ENCODE data around the gene INO80B. TPM values are rescaled to one million over a fixed set of nuclear protein-coding genes. Genes with fewer than 3 reads are reported as not detected.
A peak's percentile ranks its signal among the peaks of the same experiment; 100 is the strongest.

Gene INO80B
- total RNA-seq, 1 experiment from 2014 or later, result 42.1 TPM

- intact Hi-C loops (cut with micrococcal nuclease; ENCODE audit: unreplicated experiment), result no loop called here
- Mint-ChIP-seq H3K4me1 (ENCODE audit: low read depth, unreplicated experiment) (peaks cover 17% of the 10 kb centered on the region), H3K36me3 (ENCODE audit: insufficient read depth, unreplicated experiment) (peaks cover 8% of the 10 kb centered on the region), H3K4me3 (ENCODE audit: low read depth, unreplicated experiment) (peak overlapping the region; percentile 70), H3K27me3 (ENCODE audit: unreplicated experiment) (peaks cover 28% of the 10 kb centered on the region), H3K9me3 (ENCODE audit: low read depth, unreplicated experiment) (no peaks in the 10 kb centered on the region), H3K27ac (ENCODE audit: unreplicated experiment) (peak overlapping the region; percentile 76)
- CTCF ChIA-PET, result no interaction called here
- TF ChIP-seq, protein P1, sequence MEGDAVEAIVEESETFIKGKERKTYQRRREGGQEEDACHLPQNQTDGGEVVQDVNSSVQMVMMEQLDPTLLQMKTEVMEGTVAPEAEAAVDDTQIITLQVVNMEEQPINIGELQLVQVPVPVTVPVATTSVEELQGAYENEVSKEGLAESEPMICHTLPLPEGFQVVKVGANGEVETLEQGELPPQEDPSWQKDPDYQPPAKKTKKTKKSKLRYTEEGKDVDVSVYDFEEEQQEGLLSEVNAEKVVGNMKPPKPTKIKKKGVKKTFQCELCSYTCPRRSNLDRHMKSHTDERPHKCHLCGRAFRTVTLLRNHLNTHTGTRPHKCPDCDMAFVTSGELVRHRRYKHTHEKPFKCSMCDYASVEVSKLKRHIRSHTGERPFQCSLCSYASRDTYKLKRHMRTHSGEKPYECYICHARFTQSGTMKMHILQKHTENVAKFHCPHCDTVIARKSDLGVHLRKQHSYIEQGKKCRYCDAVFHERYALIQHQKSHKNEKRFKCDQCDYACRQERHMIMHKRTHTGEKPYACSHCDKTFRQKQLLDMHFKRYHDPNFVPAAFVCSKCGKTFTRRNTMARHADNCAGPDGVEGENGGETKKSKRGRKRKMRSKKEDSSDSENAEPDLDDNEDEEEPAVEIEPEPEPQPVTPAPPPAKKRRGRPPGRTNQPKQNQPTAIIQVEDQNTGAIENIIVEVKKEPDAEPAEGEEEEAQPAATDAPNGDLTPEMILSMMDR (IDR thresholded peaks at IDR 0.05; ENCODE audit: unreplicated experiment), result no peak
- BruUV-seq (replicated peaks), result no TSS peak
- no peak for DNase-seq
Observed at GRCh38 chr2:74414441-74414840, 40.4 kb upstream of the INO80B start.

DNA sequence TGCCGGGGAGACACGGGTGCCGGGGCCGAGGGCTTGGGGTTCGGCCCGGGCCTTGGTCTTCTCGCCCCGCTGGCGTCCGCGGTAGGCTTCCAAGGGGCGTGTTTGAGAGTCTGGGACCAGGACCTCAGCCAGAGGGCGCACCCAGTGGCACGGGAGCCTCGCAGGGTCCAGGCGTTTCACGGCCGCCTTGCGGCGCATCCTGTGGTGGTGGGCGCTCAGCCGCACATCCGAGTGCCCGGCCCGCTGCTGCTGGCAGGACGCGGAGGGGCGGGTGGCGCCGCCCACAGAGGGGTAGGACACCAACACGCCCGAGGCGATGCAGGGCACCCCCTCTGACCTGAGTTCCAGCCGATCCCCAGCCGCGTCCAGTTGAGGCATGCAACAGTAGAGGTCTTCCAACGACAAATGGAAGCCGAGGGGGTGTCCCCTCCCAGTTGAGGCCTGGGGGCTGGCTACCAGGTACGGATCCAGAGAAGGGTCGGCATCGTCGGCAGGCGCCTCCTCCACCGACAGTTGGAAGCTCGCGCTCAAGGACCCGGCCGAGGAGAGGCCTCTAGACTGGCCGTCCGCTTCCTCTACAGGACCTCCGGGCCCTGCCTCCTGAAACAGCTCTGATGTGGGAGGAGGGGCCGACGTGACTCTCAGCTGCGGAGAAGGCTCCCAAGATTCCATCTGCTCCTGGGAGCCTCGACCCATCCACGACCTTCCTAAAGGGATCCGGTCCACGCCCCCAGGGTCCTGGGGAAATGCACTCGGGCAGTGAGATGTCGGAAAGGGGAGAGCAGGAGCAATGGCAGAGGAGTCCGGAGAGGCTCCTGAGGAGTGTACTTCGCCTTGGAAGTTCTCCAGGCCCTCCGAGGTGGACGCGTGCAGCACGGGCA is 39.8 kb upstream of the INO80B start:
- intact Hi-C loops (cut with micrococcal nuclease; ENCODE audit: unreplicated experiment), result no loop called here
- BruUV-seq (replicated peaks), result no TSS peak
- peaks cover 8% of the 10 kb centered on the region for H3K36me3 Mint-ChIP-seq (ENCODE audit: insufficient read depth, unreplicated experiment)
- H3K9me3 Mint-ChIP-seq (ENCODE audit: low read depth, unreplicated experiment), result no peaks in the 10 kb centered on the region
- peaks cover 19% of the 10 kb centered on the region for H3K4me1 Mint-ChIP-seq (ENCODE audit: low read depth, unreplicated experiment)
- peaks cover 28% of the 10 kb centered on the region for H3K27me3 Mint-ChIP-seq (ENCODE audit: unreplicated experiment)
- DNase-seq, result peak; percentile 56
- TF ChIP-seq, protein P1 (IDR thresholded peaks at IDR 0.05; ENCODE audit: unreplicated experiment), result no peak
- peak overlapping the region; percentile 76 for H3K27ac Mint-ChIP-seq (ENCODE audit: unreplicated experiment)
- H3K4me3 Mint-ChIP-seq (ENCODE audit: low read depth, unreplicated experiment), result peak overlapping the region; percentile 70
- CTCF ChIA-PET, result no interaction called here

- no peaks in the 10 kb centered on the region for H3K9me3 Mint-ChIP-seq (ENCODE audit: low read depth, unreplicated experiment)
- H3K27me3 Mint-ChIP-seq (ENCODE audit: unreplicated experiment), result peaks cover 28% of the 10 kb centered on the region
- TF ChIP-seq, protein P1 (IDR thresholded peaks at IDR 0.05; ENCODE audit: unreplicated experiment), result no peak
- H3K4me3 Mint-ChIP-seq (ENCODE audit: low read depth, unreplicated experiment), result peak overlapping the region; percentile 70
- intact Hi-C loops (cut with micrococcal nuclease; ENCODE audit: unreplicated experiment), result no loop called here
- H3K4me1 Mint-ChIP-seq (ENCODE audit: low read depth, unreplicated experiment), result peaks cover 26% of the 10 kb centered on the region
- DNase-seq, result no peak
- BruUV-seq (replicated peaks), result no TSS peak
- peaks cover 13% of the 10 kb centered on the region for H3K36me3 Mint-ChIP-seq (ENCODE audit: insufficient read depth, unreplicated experiment)
- no peak overlapping the region for H3K27ac Mint-ChIP-seq (ENCODE audit: unreplicated experiment)
- CTCF ChIA-PET, result no interaction called here
Observed at GRCh38 chr2:74415762-74416395, 39.0 kb upstream of the INO80B start.

DNA sequence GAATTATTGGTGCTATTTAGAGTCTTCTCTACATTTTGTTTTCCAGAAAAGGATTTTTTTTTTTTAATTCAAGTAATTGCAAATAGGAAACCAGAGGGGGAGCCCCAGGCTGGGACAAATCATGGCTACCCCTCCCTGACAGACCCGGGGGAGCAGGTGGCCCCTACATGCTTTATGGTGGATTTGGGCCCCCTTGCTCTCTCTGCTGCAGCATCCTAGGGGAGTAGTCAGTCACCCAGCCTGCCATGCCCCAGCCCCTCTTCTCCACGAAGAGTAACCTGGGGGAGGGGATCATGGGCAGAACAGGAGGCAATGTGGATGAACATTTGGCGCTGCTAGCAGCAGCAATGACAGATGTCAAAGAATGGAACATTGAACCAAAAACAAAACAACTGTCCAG is 38.1 kb upstream of the INO80B start:
- Mint-ChIP-seq H3K27ac (ENCODE audit: unreplicated experiment) (no peak overlapping the region), H3K9me3 (ENCODE audit: low read depth, unreplicated experiment) (no peaks in the 10 kb centered on the region), H3K4me1 (ENCODE audit: low read depth, unreplicated experiment) (peaks cover 29% of the 10 kb centered on the region), H3K36me3 (ENCODE audit: insufficient read depth, unreplicated experiment) (peaks cover 22% of the 10 kb centered on the region), H3K27me3 (ENCODE audit: unreplicated experiment) (peaks cover 28% of the 10 kb centered on the region), H3K4me3 (ENCODE audit: low read depth, unreplicated experiment) (no peak overlapping the region)
- CTCF ChIA-PET, result no interaction called here
- intact Hi-C loops (cut with micrococcal nuclease; ENCODE audit: unreplicated experiment), result no loop called here
- TF ChIP-seq, protein P1 (IDR thresholded peaks at IDR 0.05; ENCODE audit: unreplicated experiment), result no peak
- no TSS peak for BruUV-seq (replicated peaks)
- DNase-seq, result no peak

Measured in Calu3 (cell line).